GM21367 (cell line): ENCODE data around the gene RBM22.
A peak's percentile ranks its signal among the peaks of the same experiment; 100 is the strongest.
"Not testable (repeated sequence)": the region's sequence is repeated elsewhere in the genome, so short reads cannot be mapped to it uniquely, and the experiment has no call there.

ENCODE experiments used
- ATAC-seq: cut with Tn5 transposase; IDR thresholded peaks from one replicate; pipeline ENCODE4 v1.9.1; 2021; ENCODE audit not compliant: unreplicated experiment

Gene RBM22

DNA sequence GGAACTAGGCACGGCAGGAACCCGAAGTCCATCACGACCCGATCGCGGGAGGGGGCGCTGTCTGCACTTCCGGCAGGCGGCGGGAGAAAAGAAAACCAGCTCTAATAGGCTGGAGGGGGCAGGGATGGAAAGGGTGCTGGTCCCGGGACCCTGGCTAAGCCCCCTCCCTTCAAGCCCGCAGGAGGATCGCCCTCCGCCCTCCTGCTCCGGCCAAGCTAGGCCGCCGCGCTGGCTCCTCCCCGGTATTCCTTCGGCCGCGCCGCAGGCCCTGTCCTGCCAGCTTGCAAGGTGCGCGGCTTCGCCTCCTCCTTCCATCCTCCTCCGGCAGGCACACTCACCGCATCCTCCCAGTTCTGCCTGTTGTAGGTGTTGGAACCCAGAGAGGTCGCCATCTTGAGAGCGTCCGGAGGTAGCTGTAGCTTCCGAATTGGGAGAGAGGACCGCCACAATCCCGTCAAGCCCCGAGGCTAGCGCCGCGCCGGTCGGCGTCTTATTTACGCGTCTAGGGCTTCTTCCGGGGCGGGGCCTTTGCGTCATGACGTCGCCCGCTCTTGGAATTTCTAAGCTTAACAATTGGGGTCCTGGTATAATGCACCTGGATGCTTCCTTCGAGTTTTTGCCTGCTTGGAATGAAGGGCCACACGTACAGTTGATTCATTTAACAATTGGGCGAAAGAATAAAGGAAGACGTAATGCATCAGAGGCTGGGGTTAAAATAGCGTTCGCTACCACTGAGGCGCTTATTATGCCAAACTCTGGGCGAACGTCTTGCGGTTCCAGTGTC is at the start of gene RBM22:
TSS of gene RBM22 (minus strand) at position 469 of the 784 bp plus-strand sequence. CDS start at position 392, 77 bp downstream.
- peak; percentile 97 for ATAC-seq

DNA sequence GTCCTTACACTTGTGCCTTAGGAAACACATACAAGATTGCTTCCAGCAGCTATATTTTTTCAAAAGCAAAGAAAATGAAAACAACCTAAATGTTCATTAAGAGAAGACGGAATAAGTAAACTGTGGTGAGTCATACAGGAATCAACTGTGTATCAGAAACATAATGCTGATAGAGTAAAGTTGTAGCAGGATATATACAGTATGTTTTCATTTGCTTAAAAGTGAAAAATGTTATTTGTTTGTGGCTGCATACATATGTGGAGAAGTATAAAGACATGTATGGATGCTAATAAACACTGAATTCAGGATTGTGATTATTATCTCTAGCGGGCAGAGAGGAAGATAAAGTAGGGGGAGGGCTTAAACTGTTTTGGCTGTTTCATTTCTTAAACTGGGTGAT is 49.6 kb upstream of the RBM22 start:
- no peak for ATAC-seq

DNA sequence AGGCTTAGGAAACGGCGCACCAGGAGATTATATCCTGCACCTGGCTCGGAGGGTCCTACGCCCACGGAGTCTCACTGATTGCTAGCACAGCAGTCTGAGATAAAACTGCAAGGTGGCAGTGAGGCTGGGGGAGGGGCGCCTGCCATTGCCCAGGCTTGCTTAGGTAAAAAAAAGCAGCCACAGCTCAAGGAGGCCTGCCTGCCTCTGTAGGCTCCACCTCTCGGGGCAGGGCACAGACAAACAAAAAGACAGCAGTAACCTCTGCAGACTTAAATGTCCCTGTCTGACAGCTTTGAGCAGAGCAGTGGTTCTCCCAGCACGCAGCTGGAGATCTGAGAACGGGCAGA is 42.3 kb upstream of the RBM22 start:
- not testable (repeated sequence) for ATAC-seq

DNA sequence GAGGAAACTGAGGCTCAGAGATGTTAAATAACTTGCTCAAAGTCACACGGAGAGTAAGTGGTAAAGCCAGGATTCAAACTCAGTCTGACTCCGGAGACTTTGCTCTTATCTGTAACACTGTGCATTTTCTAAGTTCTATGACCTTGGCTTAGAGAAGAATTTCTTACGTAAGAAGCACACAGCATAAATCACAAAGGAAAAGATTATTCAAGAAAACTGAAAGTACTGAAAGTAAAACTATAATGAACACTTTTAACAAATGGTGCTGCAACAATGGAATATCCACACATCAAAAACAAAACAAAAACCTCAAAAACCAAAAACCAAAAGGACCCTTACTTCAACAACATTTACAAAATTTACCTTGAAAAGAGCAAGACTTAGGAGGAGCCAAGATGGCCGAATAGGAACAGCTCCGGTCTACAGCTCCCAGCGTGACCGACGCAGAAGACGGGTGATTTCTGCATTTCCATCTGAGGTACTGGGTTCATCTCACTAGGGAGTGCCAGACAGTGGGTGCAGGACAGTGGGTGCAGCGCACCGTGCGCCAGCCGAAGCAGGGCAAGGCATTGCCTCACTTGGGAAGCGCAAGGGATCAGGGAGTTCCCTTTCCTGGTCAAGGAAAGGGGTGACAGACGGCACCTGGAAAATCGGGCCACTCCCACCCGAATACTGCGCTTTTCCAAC is 41.7 kb upstream of the RBM22 start:
- ATAC-seq, result not testable (repeated sequence)

DNA sequence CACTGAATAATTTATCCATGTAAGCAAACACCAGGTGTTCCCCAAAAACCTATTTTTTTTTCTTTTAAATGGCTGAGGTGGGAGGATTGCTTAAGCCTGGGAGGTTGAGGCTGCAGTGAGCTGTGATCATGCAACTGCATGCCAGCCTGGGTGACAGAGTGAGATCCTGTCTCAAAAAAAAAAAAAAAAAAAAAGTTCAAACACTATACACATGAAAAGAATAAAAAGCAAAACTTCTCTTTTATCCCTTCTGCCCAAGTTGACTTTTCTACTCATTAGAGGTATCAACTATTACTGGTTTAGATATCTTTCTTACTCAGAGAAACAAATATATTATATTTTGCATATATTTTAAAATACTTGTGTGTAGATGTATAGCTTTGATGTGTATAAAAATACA is 40.1 kb upstream of the RBM22 start:
- ATAC-seq, result no peak

DNA sequence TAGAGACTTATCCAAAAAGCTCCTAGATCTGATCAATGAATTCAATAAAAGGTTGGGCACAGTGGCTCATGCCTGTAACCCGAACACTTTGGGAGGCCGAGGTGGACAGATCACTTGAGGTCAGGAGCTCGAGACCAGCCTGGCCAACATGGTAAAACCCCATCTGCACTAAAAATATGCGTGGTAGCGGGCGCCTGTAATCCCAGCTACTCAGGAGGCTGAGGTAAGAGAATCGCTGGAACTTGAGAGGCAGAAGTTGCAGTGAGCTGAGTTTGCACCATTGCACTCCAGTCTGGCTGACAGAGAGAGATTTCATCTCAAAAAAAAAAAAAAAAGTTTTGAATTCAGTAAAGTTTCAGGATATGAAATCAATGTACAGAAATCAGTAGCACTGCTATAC is 38.0 kb upstream of the RBM22 start:
- no peak for ATAC-seq

DNA sequence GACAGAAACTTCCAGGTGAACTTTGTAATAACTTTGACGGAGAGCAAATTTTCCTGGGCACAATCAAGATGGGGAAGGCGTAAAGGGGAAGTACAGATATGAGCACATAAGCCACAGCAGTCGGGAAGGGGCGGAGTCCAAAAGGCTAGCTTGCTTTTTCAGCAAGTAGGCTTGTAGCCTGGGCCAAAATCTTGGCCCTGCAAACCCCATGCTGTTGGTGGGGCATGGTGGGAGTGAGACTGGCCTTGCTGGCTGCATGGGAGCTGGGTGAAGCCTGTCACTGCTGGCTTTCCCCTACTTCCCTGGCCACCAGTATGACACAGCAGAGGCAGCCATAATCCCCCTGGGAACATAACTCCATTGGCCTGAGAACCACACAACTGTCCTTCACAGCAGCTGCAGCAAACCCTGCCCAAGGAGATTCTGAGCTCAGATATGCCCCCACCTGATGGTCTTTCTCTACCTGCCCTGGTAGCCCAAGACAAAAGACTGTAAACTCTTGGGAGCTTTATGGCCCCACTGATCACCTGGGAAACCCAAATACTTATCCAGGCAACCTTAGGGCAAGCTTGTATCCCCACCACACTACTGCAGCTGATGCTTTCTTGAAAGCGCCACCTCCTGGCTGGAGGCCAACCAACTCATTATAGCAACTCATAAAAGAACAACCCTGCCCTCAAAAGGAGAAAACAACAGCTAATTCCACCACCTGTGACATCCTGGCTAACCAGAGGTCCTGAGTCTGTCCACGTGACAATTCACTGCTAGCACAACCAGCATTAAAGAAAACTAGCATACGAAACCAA is 33.9 kb upstream of the RBM22 start:
- peak; percentile 82 for ATAC-seq

DNA sequence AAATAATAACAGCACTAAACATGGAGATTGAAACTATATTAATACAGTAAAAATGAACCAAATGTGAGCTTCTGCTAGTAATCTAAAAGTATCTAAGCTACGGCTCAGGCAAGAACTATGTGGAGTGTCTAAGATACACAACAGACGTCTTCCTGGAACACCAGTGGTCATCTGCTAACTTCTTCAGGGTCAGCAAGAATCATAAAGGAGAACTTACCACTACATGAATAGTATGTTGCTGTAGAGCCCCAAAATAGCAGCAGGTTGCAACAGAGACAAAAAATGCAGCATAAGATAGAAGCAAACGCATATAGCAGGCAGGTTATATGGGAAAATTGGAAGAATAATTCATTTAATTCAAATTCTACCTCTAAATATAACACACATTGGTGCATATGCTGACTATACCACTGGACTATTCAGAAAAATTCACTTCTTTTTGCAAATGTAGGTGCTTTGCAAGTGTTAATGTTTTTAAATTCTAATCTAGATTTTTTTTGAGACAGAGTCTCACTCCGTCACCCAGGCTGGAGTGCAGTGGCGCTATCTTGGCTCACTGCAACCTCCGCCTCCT is 30.9 kb upstream of the RBM22 start:
- no peak for ATAC-seq

DNA sequence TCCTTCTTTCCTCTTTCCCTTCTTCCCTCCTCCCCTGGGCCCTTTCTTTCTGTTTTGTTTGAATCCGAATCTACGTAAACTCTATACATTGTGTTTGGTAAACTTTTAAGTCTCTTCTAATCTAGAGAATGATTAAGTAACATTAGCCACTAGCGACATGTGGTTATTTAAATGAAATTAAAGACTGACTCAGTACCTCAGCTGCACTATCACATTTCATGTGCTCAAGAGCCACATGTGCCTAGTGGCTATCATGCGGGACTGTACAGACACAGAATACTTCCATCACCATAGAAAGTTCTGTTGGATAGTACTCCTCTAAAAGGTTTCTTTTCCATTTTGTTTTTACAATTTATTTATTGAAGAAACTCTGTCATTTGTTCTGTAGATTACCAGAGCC is 29.0 kb upstream of the RBM22 start:
- ATAC-seq, result no peak

DNA sequence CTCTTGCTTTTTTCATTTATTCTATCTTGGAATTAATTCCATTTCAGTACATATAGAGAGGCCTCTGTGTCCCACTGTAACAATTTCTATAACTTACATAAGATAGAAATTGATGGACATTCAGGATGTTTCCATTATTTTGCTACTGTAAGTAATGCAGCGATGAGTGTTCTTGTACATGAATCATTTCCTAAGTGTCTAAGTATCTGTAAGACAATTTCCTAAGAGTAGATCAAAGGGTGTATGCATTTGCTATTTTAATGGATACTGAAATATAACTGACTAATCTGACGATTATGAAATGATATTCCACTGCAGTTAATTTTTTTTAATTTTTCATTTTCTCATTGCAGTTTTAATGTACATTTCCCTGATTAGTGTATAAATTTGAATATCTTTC is 23.0 kb upstream of the RBM22 start:
- ATAC-seq, result no peak

DNA sequence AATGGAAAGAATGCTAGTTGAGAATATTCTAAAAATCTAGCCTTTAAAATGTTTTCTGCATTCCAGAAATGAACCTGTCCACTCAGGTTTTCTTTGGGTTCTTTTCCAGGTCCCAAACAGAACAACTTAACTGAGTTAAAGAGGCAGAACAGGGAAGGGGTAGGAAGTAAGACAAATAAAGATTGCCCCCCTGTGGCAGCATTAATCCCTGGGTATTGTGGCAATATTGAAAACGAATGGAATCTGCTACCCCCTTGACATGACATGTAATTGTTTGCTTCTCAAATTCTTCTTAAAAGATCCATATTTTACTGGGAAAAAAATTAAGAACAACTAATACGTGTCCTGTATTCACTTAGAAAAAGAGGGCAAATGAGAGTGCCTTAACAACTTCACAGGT is 9.3 kb upstream of the RBM22 start:
- no peak for ATAC-seq

DNA sequence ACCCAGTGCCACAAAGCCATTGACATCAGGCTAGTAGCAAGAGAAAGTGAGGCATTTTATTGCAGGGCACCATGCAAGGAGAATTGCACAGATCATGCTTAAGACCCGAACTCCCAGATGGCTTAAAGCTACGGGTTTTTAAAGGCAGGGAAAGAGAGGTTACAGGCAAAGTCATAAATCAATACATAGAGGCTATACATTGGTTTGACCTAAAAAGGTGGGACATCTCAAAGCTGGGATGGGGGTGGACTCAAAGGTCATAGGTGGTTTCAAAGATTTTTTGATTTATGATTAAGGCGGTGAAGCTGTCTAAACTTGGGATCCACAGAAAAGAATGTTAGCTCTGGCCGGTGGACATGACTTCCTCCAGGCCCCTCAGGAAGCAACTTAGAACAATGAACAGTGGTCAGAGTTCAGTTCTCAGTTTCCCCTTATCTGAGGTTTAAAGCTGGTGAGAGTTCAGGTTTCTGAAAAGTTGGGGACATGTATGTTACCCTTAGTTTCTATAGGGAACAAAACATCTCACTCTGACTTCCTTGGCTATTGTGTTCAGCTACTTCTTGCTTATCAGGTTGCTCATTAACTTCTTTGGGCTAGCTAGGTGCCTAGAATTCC is 6.0 kb upstream of the RBM22 start:
- no peak for ATAC-seq

DNA sequence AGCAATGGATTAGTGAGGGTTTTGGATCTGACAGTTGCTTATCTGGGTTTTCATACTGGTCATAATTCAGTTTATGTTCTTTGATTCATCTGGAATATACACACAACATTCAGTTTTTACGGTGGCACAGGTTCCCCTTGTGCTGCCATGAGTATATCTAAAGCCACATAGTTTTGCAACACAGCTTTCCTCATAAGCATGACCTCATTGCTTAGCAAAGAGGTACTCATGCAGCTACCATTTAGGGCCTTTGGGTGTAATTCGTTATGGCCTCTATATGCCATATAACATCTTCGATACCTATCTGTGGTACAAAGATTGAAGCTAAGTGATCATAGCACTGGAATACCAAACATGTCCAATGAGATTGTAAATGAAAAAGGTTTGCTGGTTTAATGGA is 2.9 kb upstream of the RBM22 start:
- ATAC-seq, result no peak

DNA sequence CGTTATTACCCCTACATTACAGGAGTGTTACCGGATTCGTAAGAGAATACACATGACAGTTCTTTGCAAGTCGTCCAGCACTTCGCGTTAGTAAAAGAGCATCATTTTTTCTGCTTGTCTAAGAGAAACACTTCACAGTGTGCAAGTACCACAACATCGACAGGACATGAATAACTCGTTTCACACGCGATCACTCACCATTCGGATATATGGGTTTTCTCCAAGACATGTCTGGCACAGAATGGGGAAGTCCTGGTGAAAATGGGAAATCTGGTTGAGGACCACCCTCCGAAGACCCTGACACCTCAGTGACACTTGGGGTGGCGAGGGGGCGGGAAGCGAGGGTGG is 642 bp downstream of the RBM22 start:
- ATAC-seq, result no peak

DNA sequence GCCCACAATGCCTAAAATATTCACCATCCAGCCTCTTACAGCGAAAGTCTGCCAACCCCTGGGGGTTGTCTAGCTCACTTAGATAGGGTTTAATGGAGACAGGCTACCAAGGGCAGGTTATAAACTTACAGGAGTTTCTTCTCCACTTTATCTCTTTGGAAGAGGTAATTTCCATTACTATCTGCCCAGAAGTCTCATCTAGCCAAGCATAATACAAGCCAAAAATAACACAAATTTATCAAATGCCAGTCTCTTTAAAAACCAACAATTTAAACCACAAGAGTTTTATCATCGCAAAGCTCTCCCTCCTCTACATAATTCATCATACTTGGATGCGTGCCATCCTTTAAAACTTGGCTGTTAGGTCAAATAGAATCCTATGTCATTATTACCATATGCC is 6.2 kb downstream of the RBM22 start:
- ATAC-seq, result no peak

DNA sequence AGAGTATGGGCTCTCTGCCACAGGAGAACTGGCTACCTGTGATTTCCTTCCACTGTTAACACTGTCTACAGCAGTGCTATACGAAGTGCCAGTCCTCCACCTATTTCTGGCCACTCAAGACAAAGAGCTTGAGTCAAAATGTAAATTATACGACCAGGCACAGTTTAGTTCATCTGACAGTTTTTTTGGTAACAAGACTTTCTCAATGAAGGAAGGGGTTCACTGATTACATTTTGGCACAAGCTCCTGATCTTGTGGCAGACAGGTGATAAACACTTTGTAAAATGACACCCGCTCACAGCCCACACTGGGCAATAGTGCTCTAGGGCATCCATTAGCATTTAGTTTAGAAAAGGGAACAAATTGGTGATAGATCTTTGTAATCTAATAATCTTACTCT is 8.6 kb downstream of the RBM22 start:
- ATAC-seq, result no peak

DNA sequence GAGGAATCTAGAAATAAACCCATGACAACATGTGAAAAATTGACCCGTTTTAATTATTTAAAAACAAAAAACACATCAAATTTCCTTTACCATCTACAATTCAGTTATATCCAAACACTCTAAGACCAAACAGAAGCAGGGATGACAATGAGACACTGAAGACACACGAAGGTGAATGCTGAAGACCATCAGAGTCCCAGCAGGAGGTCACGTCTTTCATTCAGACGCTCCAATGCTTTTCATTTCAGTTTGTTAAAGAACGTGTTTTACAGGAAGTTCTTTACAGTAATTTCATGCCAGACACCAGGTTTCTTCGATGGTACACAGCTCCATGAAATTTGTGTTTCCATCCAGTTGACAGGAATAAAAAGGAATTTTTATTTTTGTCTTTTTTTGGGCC is 10.1 kb downstream of the RBM22 start:
- no peak for ATAC-seq

DNA sequence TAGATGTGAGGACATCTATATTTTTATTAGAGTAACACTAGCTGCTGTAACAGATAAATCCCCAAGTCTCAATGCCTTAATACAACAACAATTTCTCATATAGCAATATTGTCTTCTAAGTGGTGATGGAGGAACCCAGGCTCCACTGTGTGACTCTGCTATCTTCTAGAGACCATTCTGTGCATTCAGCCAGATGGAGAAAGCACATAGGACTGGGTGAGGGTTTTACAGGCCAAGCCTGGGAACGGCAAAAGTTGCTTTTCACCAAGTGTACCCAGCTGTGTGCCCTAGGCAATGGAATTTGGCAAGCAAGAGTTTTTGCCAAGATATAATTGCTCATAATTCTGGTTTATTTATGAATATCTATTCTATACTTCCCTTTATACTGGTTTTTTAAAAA is 11.7 kb downstream of the RBM22 start:
- ATAC-seq, result no peak

DNA sequence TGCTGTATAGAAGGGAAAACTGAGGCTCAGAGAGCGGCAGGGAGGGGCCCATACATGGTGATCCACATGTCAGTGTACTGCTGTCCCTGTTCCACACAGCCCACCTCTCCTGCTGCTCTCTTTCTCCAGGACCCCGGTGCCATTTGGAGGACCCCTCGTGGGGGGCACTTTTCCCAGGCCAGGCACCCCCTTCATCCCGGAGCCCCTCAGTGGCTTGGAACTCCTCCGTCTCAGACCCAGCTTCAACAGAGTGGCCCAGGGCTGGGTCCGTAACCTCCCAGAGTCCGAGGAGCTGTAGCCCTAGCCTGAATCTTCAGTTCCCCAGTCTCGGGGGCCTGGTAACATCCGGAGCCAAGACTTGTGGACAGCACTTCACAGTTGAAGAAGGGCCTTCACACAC is 24.3 kb downstream of the RBM22 start:
- ATAC-seq, result no peak

DNA sequence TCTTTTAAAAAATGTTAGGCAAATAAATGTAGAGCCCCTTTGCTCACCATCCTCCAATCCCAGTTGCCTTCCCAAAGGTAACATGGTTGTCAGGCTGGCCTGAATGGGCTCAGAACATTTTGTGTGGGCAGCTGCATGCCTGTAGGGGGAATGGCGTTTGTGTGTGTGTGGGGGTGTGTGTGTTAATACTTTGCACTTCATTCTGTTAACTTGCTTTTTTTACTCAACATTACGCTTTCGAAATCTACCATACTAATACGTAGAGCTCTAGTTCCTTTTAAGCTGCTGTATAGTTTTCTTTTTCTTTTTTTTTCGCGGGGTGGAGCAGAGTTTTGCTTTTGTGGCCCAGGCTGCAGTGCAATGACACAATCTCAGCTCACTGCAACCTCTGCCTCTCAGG is 25.8 kb downstream of the RBM22 start:
- no peak for ATAC-seq

DNA sequence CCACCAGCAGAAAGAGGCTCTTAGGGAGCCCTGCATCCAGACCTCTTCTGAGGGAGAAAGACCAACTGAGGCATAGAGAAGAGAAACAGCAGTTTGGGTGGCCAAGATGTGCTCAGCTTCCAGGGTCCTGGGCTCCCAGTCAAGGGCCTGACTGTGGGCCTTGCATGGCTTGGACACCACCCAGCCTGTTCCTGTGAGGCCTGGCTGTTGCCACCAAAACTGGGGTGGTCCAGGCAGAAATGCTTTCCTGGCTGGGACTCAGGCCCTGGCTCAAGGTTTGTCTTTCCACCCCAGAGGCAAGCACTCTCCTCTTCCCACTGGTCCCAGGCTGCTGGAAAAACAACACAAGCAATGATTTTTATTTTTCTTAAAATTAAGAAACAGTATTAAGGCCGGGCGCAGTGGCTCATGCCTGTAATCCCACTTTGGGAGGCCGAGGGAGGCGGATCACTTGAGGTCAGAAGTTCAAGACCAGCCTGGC is 26.5 kb downstream of the RBM22 start:
- ATAC-seq, result no peak
